Stimulated activated CD4-positive, alpha-beta T cell treated with anti-CD3 and anti-CD28 coated beads, Interleukin-4, amount 100 ng/mL, for 4 hours (primary cell): ENCODE results near the gene CILP.

Experiments
- DNase-seq, 2 experiments: peaks; one replicate each; pipeline ENCODE4 v3.0.0-alpha.2; 2020

Gene CILP

GRCh38 chr15:65223996-65224395 is 12.7 kb upstream of the CILP start:
- DNase-seq, result no peak

DNA sequence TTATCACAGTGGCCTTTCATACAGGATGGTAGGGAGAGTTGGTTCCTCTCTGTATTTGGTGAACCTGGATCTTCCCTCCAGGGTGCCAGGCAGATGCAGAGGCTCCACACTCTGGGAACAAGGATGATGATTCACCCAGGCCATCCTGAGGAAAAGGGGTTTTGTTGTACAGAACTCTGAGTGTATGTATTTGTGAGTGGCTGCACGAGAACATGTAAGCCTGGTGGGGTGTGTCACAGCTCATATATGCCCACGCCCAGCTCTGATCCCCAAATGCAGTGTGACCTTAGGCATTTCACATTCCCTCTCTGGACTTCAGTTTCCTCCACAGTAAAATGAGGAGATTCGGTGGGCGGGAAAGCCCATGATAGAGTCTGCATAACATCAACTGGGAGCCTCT is 11.6 kb upstream of the CILP start:
- DNase-seq, result no peak

- DNase-seq, result no peak
These were observed 10.4 kb upstream of the CILP start for GRCh38 chr15:65221697-65222096.

- no peak for DNase-seq
These were observed 7.9 kb upstream of the CILP start for GRCh38 chr15:65219137-65219536.

DNA sequence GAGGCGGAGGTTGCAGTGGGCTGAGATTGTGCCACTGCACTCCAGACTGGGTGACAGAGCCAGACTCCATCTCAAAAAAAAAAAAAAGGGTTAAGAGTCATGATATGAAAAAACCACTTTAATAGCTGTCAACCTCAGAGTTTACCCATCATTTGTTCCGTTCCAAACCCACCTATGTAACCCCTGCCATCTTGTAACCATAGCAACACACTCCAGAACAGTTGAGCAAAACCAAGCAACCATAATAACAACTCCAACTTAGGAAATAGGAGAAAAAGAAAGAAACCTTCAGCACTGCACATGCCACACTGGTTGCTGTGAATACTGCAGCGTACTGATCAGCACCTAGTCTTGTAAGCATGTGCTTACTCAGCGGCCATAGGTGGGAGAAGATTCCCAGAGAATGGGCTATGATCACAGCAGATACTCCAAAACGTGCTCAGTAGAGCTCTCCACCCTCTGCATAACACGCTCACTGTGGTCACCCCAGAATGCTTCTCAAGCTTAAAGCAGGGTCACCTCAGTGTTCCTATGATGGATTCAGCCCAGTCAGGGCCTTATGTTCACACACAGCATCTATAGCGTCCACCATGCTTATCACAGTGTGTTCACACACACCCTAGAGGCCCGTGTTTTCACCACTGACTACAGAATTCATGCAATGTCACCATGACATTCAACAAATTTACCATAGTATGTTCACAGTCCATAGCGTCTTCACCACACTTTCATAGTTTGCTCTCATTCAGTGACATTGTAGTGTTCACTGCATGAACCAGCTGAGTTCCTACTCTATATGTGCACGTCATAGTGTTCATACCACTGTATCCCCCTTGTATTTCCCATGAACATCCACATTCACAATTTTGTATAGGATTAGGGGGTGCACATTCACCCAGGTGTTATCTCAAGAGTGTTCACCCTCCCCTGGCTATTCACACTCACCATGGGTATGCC is 6.5 kb upstream of the CILP start:
- DNase-seq, result no peak

- no peak for DNase-seq
These were observed 4.2 kb upstream of the CILP start for GRCh38 chr15:65215496-65215895.

DNA sequence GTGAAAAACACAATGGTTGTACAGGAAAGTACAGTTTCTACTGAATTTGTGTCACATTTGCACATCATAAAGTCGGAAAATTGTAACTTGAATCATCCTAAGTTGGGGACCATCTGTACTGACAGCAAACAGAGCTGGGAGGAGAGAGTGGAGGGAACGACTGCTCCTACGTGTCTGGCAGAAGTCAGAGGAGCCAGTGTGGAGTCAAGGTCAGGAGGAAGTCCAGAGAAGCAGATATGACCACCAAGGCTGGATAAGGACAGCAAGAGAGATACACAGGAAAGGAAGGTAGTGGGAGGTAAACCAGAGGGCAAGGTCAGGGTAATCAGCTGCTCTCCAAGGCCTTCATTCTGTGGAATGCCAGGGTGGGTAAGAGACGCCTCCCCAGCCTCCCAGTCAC is 2.7 kb upstream of the CILP start:
- DNase-seq, result no peak

- DNase-seq, result no peak
These were observed 2.0 kb upstream of the CILP start for GRCh38 chr15:65213241-65213640.

- DNase-seq, result peak; percentile 10 to 28
These were observed 824 bp upstream of the CILP start for GRCh38 chr15:65212097-65212496.

- no peak for DNase-seq
These were observed 259 bp upstream of the CILP start for GRCh38 chr15:65211482-65211982.

DNA sequence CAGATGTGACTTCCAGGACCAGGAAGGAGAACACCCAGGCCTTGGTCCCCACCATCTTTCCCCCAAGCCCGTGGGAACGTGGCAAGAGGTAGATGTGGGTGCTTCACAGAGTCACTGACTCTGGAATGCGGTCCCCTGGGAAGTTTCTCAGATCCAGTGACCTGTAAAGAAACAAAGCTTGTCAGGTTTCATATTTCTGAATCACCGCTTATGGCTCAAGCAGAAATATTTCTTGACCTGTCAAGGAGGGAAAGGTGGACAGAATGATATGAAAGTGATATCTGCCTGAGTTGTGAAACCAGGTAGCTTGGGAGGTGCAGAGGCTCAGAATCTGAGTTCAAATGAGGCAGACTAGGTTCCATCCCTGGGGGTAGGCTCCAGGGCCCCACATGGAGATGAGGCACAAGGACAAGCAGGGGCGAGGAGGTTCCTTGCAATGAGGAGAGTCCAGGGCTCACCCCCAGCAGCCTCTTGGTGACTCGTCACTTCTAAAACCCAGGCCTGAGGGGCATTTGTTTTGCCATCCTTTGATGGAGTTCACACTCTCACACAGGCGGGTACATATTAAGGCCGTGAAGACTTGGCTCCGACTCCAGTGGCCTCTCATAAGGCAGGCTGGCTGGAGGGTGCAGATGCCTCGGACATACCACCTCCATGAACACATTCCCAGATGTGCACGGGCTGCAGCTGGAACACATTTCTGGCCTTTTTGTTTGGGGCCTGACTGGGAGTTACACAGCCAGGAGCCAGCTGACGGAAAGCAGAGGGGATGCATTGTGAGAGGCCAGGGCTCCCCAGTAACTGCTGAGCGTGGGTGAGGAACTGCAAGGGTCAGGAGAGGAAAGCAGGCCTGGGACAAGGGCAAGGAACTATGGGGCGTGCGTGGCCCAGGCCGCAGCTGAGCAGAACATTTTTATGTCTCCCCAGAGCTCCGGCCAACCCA is 1.3 kb downstream of the CILP start:
- DNase-seq, result no peak

DNA sequence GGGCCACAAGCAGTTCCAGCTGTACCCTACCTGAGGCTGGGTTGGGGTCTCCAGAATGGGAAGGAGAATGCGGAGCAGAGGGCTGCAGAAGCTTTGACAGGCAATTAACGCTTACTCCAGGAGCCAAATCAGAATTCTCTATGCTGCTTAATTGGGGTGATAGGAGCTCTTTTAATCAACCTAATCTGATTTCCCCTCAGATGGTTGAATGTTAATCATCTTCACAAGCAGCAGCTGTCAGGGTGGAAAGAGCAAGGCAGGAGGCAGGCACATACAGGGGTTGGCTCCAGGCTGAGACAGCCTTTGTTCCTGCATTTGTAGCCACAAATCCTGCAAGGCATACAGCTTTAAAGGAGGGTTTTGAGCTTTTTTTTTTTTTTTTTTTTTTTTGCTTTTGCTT is 2.6 kb downstream of the CILP start:
- DNase-seq, result no peak

DNA sequence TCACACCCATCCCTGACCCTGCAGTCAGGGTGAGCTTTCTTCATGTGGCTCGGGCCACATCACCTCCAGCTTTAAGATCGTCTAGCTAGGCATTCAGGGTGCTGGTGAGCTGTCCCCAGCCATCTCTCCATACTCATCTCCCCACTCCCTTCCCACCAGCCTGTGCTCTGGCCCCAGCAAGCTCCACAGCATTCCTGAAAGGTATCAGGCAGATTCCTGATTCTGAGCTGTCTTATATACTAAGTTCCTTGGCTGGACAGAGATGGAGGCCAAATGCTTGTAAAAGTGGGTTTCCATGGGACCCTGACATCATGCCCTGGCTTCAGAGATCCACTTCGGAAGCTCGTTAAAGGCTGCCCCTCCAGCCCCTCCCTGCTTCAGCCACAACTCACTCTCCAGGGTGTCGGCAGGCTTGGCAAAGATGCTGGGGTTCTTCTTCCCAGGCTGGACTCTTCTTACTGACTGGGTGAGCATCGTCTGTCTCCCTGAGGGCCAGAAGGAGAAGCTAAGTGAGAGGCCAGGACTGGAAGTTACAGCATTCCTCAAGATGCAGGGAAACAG is 3.9 kb downstream of the CILP start:
- DNase-seq, result no peak

DNA sequence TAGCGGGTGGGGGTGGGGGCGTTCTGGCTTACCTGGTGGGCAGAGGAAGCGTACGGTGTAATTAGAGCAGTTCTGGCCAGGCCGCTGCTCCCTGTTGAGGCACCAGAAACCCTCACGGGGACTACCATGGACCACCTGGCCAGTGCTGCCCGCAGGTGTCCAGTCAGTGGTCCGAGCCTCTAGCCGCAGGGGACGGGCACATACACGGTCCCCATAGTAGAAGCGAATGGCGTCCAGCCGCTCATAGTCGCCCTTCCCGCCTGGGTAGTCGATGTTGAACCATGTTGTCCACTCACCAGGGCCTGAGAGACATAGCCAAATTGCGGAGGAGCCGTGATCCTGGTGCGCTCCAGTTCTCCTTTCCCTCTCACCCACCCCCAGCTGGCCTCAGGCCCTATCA is 4.5 kb downstream of the CILP start:
- no peak for DNase-seq

- no peak for DNase-seq
These were observed 6.2 kb downstream of the CILP start for GRCh38 chr15:65204931-65205660.

- DNase-seq, result no peak
These were observed 6.9 kb downstream of the CILP start for GRCh38 chr15:65204236-65204930.

- DNase-seq, result no peak
These were observed 9.4 kb downstream of the CILP start for GRCh38 chr15:65201918-65202317.

DNA sequence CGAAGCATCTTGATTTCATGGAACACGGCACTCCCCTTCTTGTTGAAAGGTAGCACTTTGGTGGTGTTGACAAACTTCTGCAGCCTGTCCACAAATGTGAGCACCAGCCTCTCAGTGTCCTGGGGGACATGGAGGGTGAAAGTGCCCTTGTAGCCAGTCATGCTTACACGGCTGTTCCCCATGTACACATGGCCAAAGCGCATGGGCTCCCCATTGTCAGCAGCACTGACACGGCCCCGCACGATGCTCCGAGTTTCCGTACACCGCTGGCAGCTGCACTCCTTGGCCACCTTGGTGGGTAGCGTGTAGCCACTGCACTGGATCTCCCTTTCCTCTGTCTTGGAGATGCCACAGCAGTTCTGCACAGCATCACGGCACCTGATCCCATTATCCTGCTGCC is 12.7 kb downstream of the CILP start:
- no peak for DNase-seq

GRCh38 chr15:65197337-65197645 is 14.0 kb downstream of the CILP start:
- DNase-seq, result no peak

GRCh38 chr15:65196637-65197336 is 14.5 kb downstream of the CILP start:
- no peak for DNase-seq

GRCh38 chr15:65195548-65195923 is 15.7 kb downstream of the CILP start:
- no peak for DNase-seq
